ENCODE measurements around the gene ADGRD1. TPM values are rescaled to one million over a fixed set of nuclear protein-coding genes. Genes with fewer than 3 reads are reported as not detected.

Gene ADGRD1
- total and polyA plus RNA-seq, 2 of the 8 experiments (the other 6 are each of a cell fraction or from before 2014, with no cell fraction given), result 0.36 to 0.48 TPM

DNA sequence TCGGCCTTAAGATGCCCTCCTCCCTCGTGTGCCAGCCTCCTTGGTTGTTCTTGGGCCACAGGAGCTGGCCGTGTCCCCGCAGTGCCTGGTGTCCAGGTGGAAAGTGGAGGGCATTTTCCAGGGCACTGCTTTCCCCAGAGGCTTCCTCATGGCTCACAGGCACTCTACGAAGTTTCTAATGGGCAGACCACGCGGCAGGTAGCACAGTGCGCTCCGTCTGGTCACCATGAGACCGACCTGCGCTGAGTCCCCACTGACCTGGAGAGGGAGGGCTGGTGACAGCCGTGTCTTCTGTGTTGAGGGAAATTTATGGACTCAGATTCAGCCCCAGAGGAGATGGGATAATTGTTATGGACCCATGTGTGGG is 186.3 kb downstream of the ADGRD1 start:
- Histone ChIP-seq H2AFZ (ENCODE audit: low read length) (no peak overlapping the region), H2AK5ac (ENCODE audit: low read depth, low read length) (no peak overlapping the region), H3K23ac (ENCODE audit: insufficient read length) (no peak overlapping the region), H3K4me1 (replicated peaks in 1 of 4; ENCODE audit: control insufficient read depth in 3 of 4, insufficient read depth in 4 of 4, low read length in 3 of 4) (no peaks in the 10 kb centered on the region), H3K27ac (ENCODE audit: low read depth, low read length) (no peak overlapping the region), H3K4ac (replicated peaks; ENCODE audit: insufficient read length, low read depth, low read length) (no peak overlapping the region), H3K79me1 (ENCODE audit: low read depth, low read length) (no peaks in the 10 kb centered on the region), H2BK5ac (ENCODE audit: low read depth, low read length) (no peak overlapping the region), H3K27me3 (replicated peaks in 1 of 4; ENCODE audit: control insufficient read depth in 3 of 4, extremely low read depth in 1 of 4, insufficient read depth in 3 of 4, low read length in 3 of 4) (no peaks in the 10 kb centered on the region; a peak in 1 of 7 replicates), H3K36me3 (ENCODE audit: control insufficient read depth in 2 of 4, insufficient read depth in 4 of 4, low read length in 3 of 4) (no peaks in the 10 kb centered on the region), H3K9me3 (ENCODE audit: insufficient read depth in 2 of 2, low read depth in 1 of 2, low read length in 1 of 2) (no peaks in the 10 kb centered on the region), H2BK120ac (replicated peaks; ENCODE audit: low read depth, low read length) (no peak overlapping the region), H3K4me3 (ENCODE audit: extremely low read depth in 1 of 4, insufficient read depth in 2 of 4, low read depth in 3 of 4, low read length in 4 of 4) (no peak overlapping the region), H2BK20ac (ENCODE audit: low read length) (no peak overlapping the region), H2BK12ac (ENCODE audit: low read depth, low read length) (no peak overlapping the region), H3K9ac (replicated peaks in 1 of 4; ENCODE audit: extremely low read depth in 1 of 4, low read depth in 3 of 4, low read length in 3 of 4) (no peak overlapping the region), H3K79me2 (ENCODE audit: control insufficient read depth in 1 of 2, insufficient read depth in 2 of 2, low read length in 2 of 2) (no peaks in the 10 kb centered on the region), H4K5ac (ENCODE audit: insufficient read length, low read depth, low read length) (no peak overlapping the region), H3K23me2 (ENCODE audit: low read depth, low read length) (no peaks in the 10 kb centered on the region), H3K14ac (ENCODE audit: insufficient read length) (no peak overlapping the region), H3K56ac (replicated peaks; ENCODE audit: insufficient read length, low read depth, low read length) (no peak overlapping the region), H4K20me1 (replicated peaks in 1 of 2; ENCODE audit: control insufficient read depth in 1 of 2, insufficient read depth in 2 of 2, low read length in 2 of 2) (no peaks in the 10 kb centered on the region), H3K4me2 (ENCODE audit: insufficient read depth in 1 of 2, low read depth in 2 of 2, low read length in 2 of 2) (no peak overlapping the region), H4K91ac (replicated peaks; ENCODE audit: insufficient read length, low read length) (no peak overlapping the region), H2BK15ac (ENCODE audit: low read length) (no peak overlapping the region), H3K18ac (ENCODE audit: extremely low read depth, low read length) (no peak overlapping the region), H4K8ac (ENCODE audit: extremely low read depth, insufficient read depth, low read length) (no peak overlapping the region; the same call in 1 of the 2 replicates)
- FAIRE-seq (no peak), DNase-seq (ENCODE audit: low read depth in 1 of 2, low spot score in 2 of 2) (no peak)
- no peak for TF ChIP-seq TAF7 (optimal IDR thresholded peaks at IDR 0.05; ENCODE audit: borderline replicate concordance, low read depth, low read length)
- TF ChIP-seq SAP30 (IDR thresholded peaks at IDR 0.05; ENCODE audit: insufficient read depth, insufficient replicate concordance, low read length), result no peak
- TF ChIP-seq HDAC2 (IDR thresholded peaks at IDR 0.05; ENCODE audit: borderline replicate concordance in 1 of 2, low read depth in 2 of 2, low read length in 2 of 2), result no peak
- no peak for TF ChIP-seq SP4 (IDR thresholded peaks at IDR 0.05; ENCODE audit: low read length)
- TF ChIP-seq ASH2L (IDR thresholded peaks at IDR 0.05; ENCODE audit: low read length), result no peak
- no peak for TF ChIP-seq CREB1 (IDR thresholded peaks at IDR 0.05)
- no peak for TF ChIP-seq EP300 (IDR thresholded peaks at IDR 0.05; ENCODE audit: borderline replicate concordance in 1 of 2, low read depth in 2 of 2, low read length in 2 of 2)
- TF ChIP-seq BACH1 (IDR thresholded peaks at IDR 0.05; ENCODE audit: low read length), result no peak
- TF ChIP-seq NRF1 (IDR thresholded peaks at IDR 0.05; ENCODE audit: low read depth, low read length), result no peak
- no peak for TF ChIP-seq CTBP2 (IDR thresholded peaks at IDR 0.05; ENCODE audit: borderline replicate concordance, insufficient read depth, insufficient read length, low read length)
- no peak for TF ChIP-seq POLR2AphosphoS5 (IDR thresholded peaks at IDR 0.05; ENCODE audit: low read depth, low read length)
- TF ChIP-seq CHD1 (IDR thresholded peaks at IDR 0.05; ENCODE audit: low read depth, low read length), result no peak
- no peak for TF ChIP-seq TEAD4 (IDR thresholded peaks at IDR 0.05; ENCODE audit: low read depth, low read length)
- no peak for TF ChIP-seq POLR2A (IDR thresholded peaks at IDR 0.05; ENCODE audit: control extremely low read depth in 1 of 2, low read depth in 2 of 2, low read length in 2 of 2)
- TF ChIP-seq CEBPB (IDR thresholded peaks at IDR 0.05; ENCODE audit: low read depth, low read length), result no peak
- no peak for TF ChIP-seq SP1 (IDR thresholded peaks at IDR 0.05; ENCODE audit: low read depth, low read length)
- POLR2A ChIA-PET (ENCODE audit: partially characterized antibody), result no interaction called here
- CTCF ChIA-PET (ENCODE audit: partially characterized antibody), result no interaction called here
- WGBS, 2 experiments (ENCODE audit: extremely low coverage in 1 of 2, insufficient coverage in 1 of 2, insufficient read length in 1 of 2, insufficient replicate concordance in 2 of 2, low coverage in 1 of 2, low lambda C conversion rate in 2 of 2, missing lambda C conversion rate in 1 of 2), result 91% methylated on average over 10 of the region's 12 CpGs; no CpG with 5 or more reads in 1 of the 2 experiments

Data from H1 (cell line).